ENCODE measurements around the gene PNPLA4.

PNPLA4 gene, protein sequence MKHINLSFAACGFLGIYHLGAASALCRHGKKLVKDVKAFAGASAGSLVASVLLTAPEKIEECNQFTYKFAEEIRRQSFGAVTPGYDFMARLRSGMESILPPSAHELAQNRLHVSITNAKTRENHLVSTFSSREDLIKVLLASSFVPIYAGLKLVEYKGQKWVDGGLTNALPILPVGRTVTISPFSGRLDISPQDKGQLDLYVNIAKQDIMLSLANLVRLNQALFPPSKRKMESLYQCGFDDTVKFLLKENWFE

GRCh38 chrX:7927259-7928167 lies at the start of gene PNPLA4:
Gene PNPLA4, minus strand, starts transcription at chrX:7927413. Its CDS starts 1,294 bp downstream, at chrX:7926119.
- DNase-seq = peak; percentile 62 to 91

DNA sequence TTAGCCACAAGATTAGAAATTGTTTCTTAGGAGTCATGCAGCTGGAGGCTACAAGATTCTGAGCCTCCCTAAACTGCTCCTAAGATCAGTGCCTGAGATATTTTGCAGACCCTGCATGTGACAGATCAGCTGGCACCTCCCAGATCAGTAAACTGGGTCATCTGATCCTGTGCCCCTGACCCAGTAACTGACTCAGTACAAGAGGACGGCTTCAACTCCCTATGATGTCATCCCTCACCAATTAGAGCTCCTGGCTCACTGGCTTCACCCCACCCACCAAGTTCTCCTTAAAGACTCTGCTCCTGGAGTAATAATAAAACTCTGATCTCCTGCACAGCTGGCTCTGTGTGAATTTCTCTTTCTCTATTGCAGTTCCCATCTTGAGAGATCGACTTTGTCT lies 45.4 kb upstream of the PNPLA4 start:
- no peak for DNase-seq

DNA sequence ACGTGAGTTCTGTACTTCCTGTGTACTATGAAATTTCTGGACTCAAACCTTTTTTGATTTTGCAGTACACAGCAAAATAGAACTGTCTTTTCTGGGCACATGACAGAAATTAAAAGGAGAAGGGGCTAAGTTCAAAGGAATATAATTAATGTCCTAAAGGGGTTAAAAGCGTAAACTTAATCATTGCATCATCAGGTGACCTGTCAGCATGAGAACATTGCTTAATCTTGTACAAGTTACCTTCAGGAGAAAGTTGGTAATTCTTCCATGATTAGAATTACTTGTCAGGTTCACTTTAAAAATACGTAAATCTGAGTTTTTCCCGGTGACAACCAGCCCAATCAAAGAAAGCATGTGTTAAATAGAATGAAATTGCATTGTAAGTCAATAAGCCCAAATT lies 43.2 kb upstream of the PNPLA4 start:
- DNase-seq = no peak

- DNase-seq = no peak
Observed at GRCh38 chrX:7965436-7965835, 38.2 kb upstream of the PNPLA4 start.

DNA sequence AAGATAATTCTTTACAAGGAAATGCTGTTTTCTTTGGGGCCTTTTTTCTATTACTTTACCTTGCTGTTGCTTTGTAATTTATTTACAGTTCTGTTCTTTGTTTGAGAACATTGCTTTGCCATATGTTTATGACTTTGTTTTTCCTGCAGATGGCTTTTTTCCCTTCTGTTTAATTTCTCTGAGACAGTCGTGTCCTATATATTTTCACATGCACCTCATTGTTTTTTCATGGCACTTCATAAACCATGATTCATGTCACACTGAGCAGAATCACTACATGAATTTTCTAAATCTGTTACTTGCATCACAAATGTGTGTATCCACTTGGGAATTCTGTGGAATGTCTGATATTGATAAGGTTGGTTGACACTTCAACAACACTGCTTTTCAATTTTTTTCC lies 33.0 kb upstream of the PNPLA4 start:
- no peak for DNase-seq

DNA sequence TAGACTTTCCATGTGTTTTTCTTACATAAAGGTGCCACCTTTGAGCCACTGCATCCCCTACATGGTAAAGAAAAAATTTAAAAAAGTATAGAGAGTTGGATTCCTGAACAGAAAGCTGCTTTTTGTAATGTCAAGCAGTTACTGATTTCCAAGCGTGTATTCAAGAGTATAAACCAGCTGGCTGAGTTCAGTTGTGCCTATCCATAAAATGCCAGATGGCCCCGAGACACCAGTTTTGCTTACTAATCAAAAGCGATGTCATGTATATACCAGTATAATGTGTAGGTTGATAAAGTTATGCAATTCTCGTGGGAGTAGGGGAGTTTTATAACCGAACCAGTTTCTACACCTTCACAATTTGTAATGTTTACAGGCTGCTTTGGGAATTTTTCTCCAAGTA lies 26.2 kb upstream of the PNPLA4 start:
- no peak for DNase-seq

DNA sequence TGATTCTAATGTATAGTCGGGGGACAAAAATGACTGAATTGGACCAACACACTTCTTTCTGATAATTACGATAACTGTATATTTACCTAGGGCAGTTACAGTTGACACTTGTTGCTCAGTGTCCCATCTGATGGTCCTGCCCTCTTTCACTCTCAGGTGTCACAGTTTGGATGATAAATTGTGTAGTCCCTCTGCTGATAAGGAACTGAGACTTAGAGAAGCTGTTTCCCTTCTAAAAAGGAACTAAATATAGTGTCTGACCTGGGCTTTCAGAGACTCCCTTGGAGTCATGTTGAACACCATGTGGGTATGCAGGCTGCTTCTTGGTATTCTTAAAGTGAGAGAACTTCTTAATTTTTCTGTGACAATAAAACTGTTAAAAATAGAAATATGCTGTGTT lies 23.7 kb upstream of the PNPLA4 start:
- DNase-seq = no peak

DNA sequence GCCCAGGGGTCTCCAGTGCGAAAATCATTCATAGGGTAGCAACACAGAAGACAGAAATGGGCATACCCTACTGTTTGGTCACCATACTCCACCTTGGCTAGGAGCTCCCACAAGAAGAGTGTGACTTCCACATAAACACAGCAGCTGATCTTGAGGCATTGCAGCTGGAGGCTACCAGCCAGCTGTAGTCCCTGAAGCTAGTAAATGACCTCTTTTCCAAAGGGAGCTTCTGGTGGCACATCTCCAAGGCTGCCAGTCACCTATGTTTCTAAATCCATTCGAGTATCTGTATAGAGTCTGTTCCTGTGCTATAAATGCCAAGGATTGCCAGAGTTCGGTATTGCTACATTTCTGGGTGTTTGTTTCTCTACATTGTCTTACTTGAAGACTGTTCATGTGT lies 21.3 kb upstream of the PNPLA4 start:
- peak in 1 of 2 experiments; percentile 58 for DNase-seq

GRCh38 chrX:7946960-7947359 lies 19.7 kb upstream of the PNPLA4 start:
- no peak for DNase-seq

GRCh38 chrX:7943600-7944245 lies 16.5 kb upstream of the PNPLA4 start:
- DNase-seq = peak in 1 of 2 experiments; percentile 24

DNA sequence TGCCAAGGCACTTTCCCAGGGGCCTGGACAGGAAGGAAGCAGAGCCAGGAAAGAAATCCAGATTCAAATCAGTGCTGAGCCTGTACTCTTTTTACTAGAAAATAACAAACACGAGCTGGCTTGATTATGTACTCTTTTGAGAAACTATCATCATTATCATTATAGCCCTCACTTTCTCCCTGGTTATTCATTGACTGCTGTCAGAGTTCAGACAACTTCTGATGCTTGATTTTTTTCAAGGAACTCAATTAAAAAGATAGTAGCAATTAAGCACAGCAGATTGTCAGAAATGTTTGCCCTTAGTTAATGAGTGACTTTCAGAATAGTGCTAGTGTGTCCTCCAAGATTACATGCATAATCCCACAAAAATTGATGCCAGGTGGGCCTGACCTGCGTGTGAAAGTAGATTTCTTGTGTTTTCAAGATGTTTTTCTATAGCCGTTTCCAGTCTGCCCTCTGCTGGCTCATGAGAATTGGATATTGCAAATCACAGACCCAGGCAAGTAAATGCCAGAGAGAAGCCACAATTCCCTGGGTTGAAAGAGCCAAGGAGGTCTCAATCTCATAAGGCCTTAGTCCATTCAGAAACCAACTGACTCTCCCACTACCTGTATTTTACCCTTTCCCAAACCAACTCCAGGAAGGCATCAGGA lies 14.3 kb upstream of the PNPLA4 start:
- DNase-seq = peak; percentile 17 to 55

DNA sequence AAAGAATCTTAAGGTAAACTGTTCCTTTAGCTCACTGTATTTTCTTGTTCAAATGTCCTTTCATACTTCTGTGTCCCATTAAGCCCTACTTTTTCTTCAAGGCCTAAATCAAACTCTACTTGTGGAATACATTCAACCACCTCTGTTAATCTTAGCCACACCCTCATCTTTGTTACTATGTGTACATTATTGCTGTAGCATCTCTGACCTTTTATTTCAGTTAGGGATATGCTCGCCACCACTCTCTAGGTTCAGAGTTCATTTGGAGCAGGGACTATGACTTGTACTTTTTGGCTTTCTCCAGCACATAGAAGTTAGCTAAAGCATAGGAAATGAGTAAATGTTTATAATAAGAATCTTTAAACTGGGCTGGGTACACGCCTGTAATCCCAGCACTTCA lies 6.8 kb upstream of the PNPLA4 start:
- no peak for DNase-seq

GRCh38 chrX:7926914-7927258 lies 327 bp downstream of the PNPLA4 start:
- no peak for DNase-seq

GRCh38 chrX:7926501-7926900 lies 712 bp downstream of the PNPLA4 start:
- no peak for DNase-seq

GRCh38 chrX:7925867-7926472 lies 1.2 kb downstream of the PNPLA4 start:
- DNase-seq = peak; percentile 81 to 93

DNA sequence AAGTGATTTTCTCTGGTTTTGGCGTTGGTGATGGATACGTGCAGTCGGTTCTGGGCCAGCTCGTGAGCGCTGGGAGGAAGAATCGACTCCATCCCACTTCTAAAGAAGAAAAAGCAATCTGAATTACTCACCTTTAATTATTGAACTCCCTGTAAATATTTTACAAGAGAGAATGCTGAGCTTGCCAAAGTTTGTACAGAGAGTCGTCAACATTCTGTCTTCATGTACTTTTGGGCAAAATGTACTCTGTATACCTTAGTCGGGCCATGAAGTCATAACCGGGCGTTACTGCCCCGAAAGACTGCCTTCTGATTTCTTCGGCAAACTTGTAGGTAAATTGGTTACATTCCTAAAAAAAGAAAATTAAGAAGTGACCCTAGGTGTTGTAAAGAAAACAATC lies 5.5 kb downstream of the PNPLA4 start:
- DNase-seq = no peak

GRCh38 chrX:7908821-7909220 lies 18.4 kb downstream of the PNPLA4 start:
- DNase-seq = no peak

- DNase-seq = no peak
Observed at GRCh38 chrX:7904562-7904961, 22.7 kb downstream of the PNPLA4 start.

DNA sequence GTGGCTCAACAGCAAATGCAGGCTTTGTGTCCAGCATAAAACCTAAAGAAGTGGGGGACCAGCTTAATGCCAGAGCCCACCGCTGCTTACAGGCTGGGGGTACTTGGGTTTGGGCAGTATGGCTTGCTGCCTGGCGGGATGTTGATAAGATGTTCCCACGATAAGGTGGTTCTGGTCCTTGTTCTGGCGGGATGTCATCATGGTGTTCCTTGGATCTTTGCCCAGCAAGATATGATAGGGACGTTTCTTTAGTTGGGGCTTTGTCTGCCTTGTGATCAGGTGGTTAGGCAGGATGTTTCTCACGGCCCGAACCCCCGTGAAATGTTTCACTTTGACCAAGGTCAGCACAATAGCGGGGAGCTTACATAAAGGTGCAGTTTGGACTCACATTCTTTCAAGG lies 35.3 kb downstream of the PNPLA4 start:
- no peak for DNase-seq

DNA sequence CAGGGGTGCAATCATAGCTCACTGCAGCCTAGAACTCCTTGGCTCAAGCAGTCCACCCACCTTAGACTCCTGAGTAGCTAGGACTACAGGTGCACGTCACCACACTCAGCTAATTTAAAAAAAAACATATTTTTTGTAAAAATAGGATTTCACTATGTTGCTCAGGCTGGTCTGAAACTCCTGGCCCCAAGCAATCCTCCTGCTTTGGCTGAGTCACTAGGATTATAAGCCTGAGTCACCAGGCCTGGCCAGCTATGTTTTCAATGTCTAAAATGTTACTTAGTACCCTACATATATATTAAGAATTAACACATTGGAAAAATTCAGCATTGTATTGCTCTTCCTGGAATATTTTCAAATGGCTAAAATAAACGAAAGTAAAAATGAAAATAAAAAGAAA lies 37.5 kb downstream of the PNPLA4 start:
- DNase-seq = no peak

- no peak for DNase-seq
Observed at GRCh38 chrX:7889135-7889534, 38.1 kb downstream of the PNPLA4 start.

- no peak for DNase-seq
Observed at GRCh38 chrX:7876957-7877356, 50.3 kb downstream of the PNPLA4 start.

DNA sequence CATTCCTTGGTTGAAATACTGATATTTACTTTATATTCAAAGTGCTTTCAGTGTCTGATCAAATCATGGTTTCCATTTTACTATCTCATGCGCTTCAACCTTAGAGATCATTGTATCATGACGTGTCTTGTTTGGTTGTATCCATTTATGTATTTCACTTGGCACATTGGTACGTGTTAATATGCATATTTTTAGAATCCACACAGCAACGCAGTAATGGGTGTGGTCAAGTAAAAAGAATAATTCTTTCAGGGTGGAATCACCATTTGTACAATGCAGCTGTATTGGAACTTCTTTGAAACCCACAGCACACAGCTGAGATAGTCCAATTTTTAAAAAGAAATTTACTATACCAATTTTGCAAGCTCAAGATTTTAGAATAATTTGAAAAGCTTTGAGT lies 55.2 kb downstream of the PNPLA4 start:
- DNase-seq = no peak

Measured in NCI-H526 (cell line).